ENCODE data around the gene SLC9C1. TPM values are rescaled to one million over a fixed set of nuclear protein-coding genes. Genes with fewer than 3 reads are reported as not detected.

The SLC9C1 gene
- total RNA-seq, 1 donor from 2014 or later = 1.3 TPM

GRCh38 chr3:112170046-112170445 is 124.0 kb downstream of the SLC9C1 start:
- H3K4me3 ChIP-seq = no peak overlapping the region
- H3K27ac ChIP-seq (replicated peaks) = no peak overlapping the region
- no peaks in the 10 kb centered on the region for H3K4me1 ChIP-seq
- no peak for TF ChIP-seq CTCF (IDR thresholded peaks at IDR 0.05; ENCODE audit: borderline replicate concordance)
- no peaks in the 10 kb centered on the region for H3K27me3 ChIP-seq (ENCODE audit: low read depth)
- no peak for DNase-seq
- intact Hi-C loops (cut with micrococcal nuclease) = no loop called here
- no peaks in the 10 kb centered on the region for H3K36me3 ChIP-seq
- H3K9me3 ChIP-seq (replicated peaks) = peaks cover 12% of the 10 kb centered on the region

- DNase-seq = no peak
- no peak for TF ChIP-seq CTCF (IDR thresholded peaks at IDR 0.05; ENCODE audit: borderline replicate concordance)
- Histone ChIP-seq H3K27me3 (ENCODE audit: low read depth) (no peaks in the 10 kb centered on the region), H3K4me1 (no peaks in the 10 kb centered on the region), H3K27ac (replicated peaks) (no peak overlapping the region), H3K36me3 (no peaks in the 10 kb centered on the region), H3K4me3 (no peak overlapping the region), H3K9me3 (replicated peaks) (peaks cover 15% of the 10 kb centered on the region)
- intact Hi-C loops (cut with micrococcal nuclease) = no loop called here
Observed at GRCh38 chr3:112167758-112168157, 126.3 kb downstream of the SLC9C1 start.

DNA sequence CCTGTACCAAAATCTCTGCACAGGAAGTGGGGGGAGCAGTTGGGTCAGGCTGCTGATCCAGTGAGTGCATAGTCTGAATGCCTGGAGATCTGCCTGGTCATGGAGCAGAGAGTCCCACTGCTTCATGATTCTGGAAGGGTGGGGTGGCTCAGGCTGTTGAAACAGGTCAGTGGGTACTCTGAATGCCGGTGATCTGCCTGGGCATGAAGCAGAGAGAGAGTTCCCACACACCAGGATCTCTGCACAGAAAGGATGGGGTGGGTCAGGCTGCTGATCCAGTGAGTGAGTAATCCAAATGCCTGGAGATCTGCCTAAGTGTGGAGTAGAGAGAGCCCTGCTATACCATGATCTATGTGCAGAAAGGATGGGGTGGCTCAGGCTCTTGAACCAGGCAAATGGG is 144.9 kb downstream of the SLC9C1 start:
- H3K36me3 ChIP-seq = peaks cover 12% of the 10 kb centered on the region
- H3K27ac ChIP-seq (replicated peaks) = no peak overlapping the region
- H3K4me1 ChIP-seq = no peaks in the 10 kb centered on the region
- no peak overlapping the region for H3K4me3 ChIP-seq
- H3K9me3 ChIP-seq (replicated peaks) = peaks cover 43% of the 10 kb centered on the region
- intact Hi-C loops (cut with micrococcal nuclease) = no loop called here
- no peak for DNase-seq
- H3K27me3 ChIP-seq (ENCODE audit: low read depth) = no peaks in the 10 kb centered on the region
- no peak for TF ChIP-seq CTCF (IDR thresholded peaks at IDR 0.05; ENCODE audit: borderline replicate concordance)

- Histone ChIP-seq H3K27me3 (ENCODE audit: low read depth) (no peaks in the 10 kb centered on the region), H3K4me3 (no peak overlapping the region), H3K27ac (replicated peaks) (no peak overlapping the region), H3K36me3 (no peaks in the 10 kb centered on the region), H3K4me1 (no peaks in the 10 kb centered on the region), H3K9me3 (replicated peaks) (peaks cover 36% of the 10 kb centered on the region)
- no peak for DNase-seq
- TF ChIP-seq CTCF (IDR thresholded peaks at IDR 0.05; ENCODE audit: borderline replicate concordance) = no peak
- intact Hi-C loops (cut with micrococcal nuclease) = no loop called here
Observed at GRCh38 chr3:112143689-112144088, 150.3 kb downstream of the SLC9C1 start.

DNA sequence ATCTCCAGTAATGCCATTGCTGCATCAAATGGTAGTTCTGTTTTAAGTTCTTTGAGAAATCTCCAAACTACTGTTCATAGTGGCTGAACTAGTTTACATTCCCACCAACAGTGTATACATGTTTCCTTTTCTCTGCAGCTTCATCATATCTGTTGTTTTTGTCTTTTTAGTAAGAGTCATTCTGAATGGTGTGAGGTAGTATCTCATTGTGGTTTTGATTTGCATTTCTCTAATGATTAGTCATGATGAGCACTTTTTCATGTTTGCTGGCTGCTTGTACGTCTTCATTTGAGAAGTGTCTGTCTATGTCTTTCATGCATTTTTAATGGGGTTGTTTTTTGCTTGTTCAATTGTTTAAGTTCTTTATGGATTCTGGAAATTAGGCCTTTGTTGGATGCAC is 150.8 kb downstream of the SLC9C1 start:
- H3K4me3 ChIP-seq = no peak overlapping the region
- DNase-seq = no peak
- H3K9me3 ChIP-seq (replicated peaks) = peaks cover 32% of the 10 kb centered on the region
- TF ChIP-seq CTCF (IDR thresholded peaks at IDR 0.05; ENCODE audit: borderline replicate concordance) = no peak
- intact Hi-C loops (cut with micrococcal nuclease) = no loop called here
- H3K36me3 ChIP-seq = no peaks in the 10 kb centered on the region
- H3K27ac ChIP-seq (replicated peaks) = no peak overlapping the region
- H3K27me3 ChIP-seq (ENCODE audit: low read depth) = no peaks in the 10 kb centered on the region
- H3K4me1 ChIP-seq = no peaks in the 10 kb centered on the region

GRCh38 chr3:112141293-112141692 is 152.7 kb downstream of the SLC9C1 start:
- TF ChIP-seq CTCF (IDR thresholded peaks at IDR 0.05; ENCODE audit: borderline replicate concordance) = no peak
- no peaks in the 10 kb centered on the region for H3K4me1 ChIP-seq

More at GRCh38 chr3:112141293-112141692, 152.7 kb downstream of the SLC9C1 start:
- Histone ChIP-seq H3K9me3 (replicated peaks) (peaks cover 19% of the 10 kb centered on the region), H3K27me3 (ENCODE audit: low read depth) (no peaks in the 10 kb centered on the region), H3K36me3 (no peaks in the 10 kb centered on the region), H3K4me3 (no peak overlapping the region), H3K27ac (replicated peaks) (no peak overlapping the region)
- DNase-seq = no peak
- intact Hi-C loops (cut with micrococcal nuclease) = no loop called here

Data from left ventricle myocardium inferior (tissue), 1 donor.